ENCODE measurements around the gene CCP110.

Gene CCP110, protein sequence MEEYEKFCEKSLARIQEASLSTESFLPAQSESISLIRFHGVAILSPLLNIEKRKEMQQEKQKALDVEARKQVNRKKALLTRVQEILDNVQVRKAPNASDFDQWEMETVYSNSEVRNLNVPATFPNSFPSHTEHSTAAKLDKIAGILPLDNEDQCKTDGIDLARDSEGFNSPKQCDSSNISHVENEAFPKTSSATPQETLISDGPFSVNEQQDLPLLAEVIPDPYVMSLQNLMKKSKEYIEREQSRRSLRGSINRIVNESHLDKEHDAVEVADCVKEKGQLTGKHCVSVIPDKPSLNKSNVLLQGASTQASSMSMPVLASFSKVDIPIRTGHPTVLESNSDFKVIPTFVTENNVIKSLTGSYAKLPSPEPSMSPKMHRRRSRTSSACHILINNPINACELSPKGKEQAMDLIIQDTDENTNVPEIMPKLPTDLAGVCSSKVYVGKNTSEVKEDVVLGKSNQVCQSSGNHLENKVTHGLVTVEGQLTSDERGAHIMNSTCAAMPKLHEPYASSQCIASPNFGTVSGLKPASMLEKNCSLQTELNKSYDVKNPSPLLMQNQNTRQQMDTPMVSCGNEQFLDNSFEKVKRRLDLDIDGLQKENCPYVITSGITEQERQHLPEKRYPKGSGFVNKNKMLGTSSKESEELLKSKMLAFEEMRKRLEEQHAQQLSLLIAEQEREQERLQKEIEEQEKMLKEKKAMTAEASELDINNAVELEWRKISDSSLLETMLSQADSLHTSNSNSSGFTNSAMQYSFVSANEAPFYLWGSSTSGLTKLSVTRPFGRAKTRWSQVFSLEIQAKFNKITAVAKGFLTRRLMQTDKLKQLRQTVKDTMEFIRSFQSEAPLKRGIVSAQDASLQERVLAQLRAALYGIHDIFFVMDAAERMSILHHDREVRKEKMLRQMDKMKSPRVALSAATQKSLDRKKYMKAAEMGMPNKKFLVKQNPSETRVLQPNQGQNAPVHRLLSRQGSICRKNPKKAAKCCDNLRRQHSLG

DNA sequence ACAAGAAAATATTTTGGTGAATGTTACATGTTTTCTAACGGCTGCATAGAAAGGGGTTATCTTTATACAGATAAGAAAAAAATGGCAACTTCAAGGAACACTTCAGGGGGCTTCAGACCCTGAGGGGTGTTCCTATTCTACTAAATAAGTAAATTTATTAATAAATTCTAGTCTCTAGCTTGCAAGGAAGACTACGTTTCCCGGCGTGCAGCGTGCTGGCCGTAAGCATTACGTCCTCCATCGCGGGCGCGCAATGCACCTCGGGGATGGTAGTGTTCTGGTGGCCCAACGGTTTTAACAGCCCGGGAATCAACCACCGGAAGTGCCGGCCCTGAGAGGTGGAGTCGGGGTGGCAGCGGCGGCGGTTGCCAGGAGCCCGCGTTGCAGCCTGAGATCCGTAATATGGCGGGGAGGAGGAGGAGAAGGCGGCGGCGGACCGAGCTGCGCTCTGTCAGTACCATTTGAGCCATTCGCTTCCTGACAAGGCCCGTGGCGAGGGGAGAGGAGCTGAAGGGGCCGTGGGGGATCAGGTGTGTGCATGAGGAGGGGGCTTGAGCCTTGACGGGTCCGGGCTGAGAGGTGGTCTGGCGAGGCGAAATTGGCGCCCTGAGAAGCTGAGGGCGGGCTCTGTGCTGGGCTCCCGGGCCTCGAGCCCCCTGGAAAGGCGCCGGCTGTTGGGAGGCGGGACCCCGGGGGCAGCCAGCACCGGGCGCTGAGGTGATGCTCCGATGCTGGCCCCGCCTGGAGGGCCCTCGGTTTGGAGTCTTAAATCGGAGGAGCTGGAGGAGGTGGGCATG is at the start of gene CCP110:
Gene CCP110 (plus strand): TSS at position 384 of the 797 bp plus-strand sequence. CDS start 3,940 bp downstream, outside the sequence.
- peak; percentile 94 for DNase-seq

DNA sequence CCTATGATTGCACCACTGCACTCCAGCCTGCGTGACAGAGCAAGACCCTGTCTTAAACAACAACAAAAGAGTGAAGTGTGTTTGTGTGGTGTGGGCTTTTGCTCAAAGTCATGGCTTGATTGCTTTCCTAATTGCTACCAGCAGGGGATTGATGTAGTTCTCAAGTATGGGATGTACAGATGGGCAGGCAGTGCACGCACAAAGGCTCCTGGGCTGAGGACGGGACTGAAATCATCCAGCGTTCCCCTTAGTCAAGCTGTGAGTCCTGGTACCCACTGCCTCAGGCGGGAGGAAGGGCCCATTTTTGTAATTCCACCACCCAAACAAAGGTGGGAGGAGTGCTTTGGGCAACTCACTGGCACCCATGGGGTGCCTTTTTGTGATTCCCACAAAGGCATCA is 49.1 kb upstream of the CCP110 start:
- DNase-seq: no peak

DNA sequence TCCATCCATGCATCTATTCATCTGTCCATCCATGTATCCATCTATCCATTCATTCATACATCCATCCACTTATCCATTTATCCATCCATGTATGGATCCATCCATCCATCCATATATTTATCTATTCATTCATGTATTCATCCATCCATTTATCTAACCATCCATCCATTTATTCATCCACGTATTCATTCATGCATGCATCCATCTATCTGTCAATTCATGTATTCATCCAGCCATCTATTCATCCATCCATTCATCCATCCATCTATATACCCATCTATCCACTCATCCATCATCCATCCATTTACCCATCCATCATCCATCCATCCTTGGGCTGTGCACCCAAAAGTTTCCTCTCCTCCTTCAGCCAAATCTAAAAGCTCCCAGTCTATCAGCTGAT is 45.2 kb upstream of the CCP110 start:
- DNase-seq: no peak

DNA sequence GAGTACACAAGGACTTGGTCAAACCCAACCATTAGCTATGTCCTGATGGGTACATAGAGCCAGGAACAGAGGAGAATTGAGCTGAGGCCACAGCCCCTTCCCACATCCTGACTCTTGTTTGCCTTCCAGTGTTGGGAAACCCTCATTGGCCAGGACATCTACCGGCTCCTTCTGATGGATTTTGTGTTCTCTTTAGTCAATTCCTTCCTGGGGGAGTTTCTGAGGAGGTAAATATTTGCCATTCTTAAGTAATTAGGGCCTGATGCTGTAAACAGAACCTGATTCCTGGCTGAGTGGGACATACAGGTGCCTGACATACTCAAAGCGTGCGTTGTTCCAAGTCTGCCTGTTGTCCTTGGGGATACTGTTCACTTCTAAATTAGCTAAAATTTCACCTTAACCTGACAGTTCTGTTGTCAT is 44.4 kb upstream of the CCP110 start:
- DNase-seq: no peak

DNA sequence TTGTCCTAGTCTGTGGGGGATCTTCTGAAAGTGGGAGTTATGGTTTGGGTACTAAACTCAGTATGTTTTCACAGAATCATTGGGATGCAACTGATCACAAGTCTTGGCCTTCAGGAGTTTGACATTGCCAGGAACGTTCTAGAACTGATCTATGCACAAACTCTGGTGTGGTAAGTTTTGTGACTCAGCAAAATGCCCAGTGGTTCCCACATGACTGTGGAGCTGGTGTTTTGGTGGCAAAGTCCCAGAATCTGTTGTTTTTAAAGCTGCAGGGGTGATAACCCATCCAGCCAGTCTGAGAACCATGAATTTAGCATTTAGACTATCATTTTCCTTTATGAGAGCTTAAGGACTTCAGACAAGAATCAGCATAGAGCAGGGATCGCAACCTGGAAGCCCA is 42.4 kb upstream of the CCP110 start:
- no peak for DNase-seq

DNA sequence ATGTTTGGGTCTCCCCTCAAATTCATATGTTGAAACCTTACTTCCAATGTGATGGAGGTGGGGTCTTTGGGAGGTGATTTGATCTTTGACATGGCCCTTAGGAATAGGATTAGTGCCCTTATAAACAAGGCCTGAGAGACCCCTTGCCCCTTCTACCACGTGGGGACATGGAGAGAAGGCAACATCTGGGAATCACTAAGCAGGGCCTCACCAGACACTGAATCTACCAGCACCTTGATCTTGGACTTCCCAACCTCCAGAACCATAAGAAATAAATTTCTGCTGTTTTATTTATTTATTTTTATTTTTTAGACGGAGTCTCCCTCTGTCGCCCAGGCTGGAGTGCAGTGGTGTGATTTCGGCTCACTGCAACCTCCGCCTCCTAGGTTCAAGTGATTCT is 42.0 kb upstream of the CCP110 start:
- no peak for DNase-seq

DNA sequence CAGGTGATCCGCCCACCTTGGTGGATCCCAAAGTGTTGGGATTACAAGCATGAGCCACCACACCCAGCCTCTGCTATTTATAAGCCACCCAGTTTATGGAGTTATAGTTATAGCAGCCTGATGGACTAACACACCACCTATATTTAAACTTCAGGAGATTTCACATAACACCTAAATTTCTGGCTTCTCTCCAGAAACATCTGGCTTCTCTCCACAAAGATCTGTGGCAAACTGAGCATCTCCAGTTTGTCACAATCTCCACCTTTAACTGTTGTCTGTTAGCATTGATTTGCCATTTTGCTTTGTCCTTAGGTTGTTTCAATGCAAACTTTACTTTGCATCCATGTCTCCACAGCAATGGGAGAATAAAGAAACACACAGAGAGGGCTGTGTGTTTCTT is 41.5 kb upstream of the CCP110 start:
- DNase-seq: no peak

DNA sequence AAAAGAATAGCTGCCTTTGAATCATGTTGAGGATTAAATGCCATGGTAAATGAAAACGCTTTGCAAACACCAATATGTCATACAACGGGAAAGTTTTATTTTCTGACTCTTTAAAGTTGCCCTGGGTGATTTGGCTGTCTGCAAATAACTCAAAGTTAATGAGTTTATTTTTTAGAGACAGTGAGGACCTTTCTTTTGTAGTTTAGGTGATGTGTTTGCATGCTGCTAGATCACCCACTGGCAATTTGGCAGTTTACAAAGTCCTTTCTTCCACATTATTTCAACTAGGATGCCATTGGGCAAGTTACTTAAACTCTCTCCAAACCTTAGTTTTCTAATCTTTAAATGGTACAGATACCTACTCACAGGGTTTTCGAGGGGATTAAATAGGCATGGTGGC is 39.6 kb upstream of the CCP110 start:
- no peak for DNase-seq

DNA sequence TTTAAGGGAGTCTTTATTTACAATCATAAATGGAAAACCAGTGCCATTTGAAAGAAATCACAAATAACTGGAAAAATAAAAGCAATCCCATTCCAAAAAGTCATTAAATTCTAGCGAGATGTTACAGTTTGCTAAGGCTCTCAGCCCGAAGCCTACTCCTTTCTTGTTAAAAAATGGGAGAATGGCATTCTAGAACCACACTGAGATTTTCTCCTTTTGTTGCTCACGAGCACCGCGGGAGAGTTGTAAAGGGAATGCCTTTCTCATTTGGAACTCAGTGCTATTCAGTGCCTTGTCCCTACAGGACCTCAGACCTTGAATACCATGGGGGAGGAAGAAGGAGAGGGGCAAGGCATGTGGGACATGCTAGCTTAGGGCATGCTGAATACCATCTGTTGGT is 38.1 kb upstream of the CCP110 start:
- no peak for DNase-seq

DNA sequence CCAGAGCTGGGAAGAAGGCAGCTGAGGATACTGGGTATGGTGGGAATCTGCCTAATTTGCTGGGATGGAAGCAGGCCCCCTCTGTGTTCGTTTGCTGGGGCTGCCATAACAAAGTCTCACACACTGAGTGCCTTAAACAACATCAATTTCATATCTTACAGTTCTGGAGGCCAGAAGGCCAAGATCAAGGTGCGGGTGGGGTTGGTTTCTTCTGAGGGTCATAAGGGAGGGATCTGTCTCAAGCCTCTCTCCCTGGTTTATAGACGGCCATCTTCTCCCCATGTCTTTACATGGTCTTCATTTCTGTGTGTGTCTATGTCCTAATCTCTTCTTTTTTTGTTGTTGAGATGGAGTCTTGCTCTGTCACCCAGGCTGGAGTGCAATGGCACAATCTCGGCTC is 37.7 kb upstream of the CCP110 start:
- DNase-seq: no peak

DNA sequence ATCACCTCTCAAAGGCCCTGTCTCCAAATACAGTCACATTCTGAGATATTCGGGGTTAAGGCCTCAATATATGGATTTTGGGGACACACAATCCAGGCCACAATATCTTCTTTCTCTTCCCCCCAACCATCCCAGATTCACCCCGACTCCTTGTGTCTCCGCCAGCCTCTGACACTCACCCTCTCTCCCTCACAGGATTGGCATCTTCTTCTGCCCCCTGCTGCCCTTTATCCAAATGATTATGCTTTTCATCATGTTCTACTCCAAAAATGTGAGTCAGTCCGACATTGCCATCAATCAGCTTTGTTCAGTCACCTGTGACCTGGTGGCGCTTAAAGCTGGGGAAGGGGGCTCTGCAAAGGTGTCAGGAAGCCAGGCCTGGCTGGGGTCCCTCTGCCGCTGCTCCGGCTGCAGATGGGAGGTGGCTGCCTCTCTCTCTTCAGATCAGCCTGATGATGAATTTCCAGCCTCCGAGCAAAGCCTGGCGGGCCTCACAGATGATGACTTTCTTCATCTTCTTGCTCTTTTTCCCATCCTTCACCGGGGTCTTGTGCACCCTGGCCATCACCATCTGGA is 36.9 kb upstream of the CCP110 start:
- DNase-seq: no peak

DNA sequence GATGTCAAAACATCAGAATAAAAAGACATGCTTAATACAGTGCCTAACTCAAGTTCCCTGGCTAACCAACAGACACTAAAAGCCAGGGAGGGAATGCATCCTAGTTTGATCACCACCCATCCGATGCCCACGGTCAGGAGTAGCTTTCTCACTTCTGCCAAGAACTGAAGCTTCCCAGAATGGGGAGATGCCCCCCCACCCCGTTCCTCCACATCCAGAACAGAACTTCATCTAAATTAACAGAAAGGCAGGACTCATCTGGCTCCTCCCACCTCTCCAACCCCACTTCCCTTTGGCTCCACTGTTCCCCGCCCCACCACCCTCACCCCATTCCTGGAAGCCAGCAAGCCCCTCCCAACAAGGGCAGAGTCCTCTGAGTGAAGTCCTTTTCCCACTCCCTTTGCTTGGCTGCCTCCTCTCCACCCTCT is 35.5 kb upstream of the CCP110 start:
- no peak for DNase-seq

DNA sequence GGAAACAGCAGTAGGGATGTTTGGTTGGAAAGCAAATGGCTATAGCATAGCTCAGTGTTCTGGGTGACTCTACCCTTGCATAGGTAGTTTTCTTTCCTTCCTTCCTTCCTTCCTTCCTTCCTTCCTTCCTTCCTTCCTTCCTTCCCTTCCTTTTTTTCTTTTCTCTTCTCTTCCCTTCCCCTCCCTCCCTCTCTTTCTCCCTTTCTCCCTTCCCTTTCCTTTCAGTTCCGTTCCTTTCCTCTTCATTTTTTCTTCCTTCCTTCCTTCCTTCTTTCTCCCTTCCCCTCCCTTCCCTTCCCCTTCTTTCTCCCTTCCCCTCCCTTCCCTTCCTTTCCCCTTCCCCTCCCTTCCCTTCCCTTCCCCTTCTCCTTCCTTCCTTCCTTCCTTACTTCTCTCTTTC is 33.1 kb upstream of the CCP110 start:
- no peak for DNase-seq

DNA sequence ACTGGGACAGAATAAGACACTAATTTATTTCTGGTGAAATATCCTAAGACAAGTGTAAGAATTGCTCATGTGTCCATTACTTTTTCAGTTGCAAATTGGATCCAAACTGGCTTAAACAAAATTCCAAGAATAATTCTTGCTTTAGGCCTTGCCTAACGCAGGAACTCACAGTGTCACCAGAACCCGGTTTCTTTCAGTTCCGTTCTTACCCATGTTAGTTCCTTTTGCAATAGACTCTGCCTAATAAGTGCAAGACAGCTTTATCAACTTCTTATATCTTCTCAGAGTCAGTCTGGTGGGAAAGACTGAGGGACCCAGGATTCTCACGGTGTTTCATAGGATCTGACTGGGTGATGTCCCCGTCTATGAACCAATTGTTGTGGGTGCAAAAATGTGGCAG is 26.6 kb upstream of the CCP110 start:
- DNase-seq: no peak

DNA sequence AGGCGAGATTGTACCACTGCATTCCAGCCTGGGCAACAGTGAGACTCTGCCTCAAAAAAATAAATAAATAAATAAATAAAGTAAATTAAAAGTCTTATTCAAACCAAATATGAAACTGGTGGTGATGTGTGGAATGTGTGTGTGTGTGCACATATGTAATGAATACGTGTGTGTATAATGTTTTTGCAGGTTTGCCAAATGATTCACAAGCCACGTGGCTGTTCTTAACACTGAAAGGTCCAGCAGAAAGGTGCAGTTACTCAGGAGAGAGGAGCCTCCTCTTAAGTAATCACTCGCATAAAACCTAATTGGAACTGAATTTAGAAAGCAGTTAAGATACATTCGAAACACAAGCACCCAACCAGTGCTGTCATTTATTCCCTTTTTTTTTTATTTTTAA is 24.7 kb upstream of the CCP110 start:
- no peak for DNase-seq

DNA sequence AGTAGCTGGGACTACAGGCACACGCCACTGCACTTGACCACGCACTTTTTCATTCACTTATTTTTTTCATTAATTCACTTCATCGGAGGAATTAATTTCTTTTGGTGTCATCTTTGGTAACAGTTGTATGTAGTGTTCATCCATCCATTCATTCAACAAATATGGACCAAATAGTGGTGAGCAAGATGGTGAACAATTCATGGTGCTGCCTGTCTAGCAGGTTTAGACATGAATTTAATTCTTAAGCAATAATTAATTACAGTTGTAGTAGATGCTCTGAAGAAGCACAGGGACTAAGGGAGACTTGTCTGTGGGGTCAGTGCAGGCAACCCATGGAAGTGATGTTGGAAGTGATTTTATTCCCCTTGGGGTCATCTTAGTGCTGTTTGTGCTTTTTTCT is 24.3 kb upstream of the CCP110 start:
- no peak for DNase-seq

DNA sequence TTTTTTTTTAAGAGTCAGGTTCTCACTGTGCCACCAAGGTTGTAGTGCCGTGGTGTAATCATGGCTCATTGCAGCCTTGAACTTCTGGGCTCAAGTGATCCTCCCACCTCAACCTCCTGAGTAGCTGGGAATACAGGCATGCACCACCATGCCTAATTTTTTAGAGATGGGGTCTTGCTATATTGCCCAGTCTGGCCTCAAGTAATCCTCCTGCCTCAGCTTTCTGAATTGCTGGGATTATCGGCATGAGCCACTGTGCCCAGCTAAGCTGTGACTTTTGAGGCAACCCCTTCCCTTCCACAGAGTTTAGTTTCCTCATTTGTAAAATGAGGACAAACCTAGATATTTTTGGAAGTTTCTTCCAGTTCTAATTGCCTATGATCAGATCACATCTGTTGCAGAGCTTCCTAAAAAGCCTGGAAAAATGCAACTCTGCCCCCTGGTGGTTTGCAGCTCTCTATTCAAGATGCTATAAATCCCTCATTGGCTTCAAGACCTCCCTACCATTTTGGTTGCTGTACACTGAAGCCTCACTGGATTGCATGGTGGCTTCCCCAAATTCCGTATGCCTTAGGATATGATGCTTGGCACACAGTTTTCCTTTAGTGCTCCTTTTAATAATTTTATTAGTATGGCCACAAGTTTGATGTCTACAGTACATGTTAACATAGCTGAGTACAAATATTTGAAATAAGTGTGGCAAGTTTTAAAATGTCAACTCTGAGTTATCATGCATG is 21.2 kb upstream of the CCP110 start:
- peak; percentile 22 for DNase-seq

DNA sequence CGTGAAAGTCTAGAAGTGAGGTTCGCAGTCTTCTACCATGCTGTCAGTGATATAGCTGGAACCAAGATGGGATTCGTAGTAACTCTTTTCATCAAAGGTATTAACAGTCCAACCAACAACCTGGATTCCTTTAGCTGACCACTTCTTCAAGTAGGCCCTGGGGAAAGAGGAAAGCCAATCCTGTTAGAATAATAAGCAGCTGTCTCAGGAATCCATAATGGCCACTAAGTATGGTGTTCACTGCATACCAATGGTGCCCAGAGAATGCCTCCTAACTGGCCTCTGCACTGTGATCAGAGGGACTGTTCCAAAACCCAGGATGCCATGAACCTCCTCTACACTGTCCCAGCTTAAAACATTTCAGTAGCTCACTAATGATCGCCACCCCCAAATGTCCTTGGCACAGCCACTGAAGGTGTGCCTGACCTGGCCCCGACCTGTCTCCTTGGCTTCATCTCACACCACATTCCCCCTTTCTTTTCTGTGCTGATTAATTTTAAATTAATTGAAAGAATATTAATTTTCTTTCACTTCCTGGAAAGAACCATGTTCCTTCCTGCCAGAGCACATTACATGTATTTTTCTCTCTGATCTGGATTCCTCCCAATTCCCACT is 20.2 kb upstream of the CCP110 start:
- DNase-seq: no peak

DNA sequence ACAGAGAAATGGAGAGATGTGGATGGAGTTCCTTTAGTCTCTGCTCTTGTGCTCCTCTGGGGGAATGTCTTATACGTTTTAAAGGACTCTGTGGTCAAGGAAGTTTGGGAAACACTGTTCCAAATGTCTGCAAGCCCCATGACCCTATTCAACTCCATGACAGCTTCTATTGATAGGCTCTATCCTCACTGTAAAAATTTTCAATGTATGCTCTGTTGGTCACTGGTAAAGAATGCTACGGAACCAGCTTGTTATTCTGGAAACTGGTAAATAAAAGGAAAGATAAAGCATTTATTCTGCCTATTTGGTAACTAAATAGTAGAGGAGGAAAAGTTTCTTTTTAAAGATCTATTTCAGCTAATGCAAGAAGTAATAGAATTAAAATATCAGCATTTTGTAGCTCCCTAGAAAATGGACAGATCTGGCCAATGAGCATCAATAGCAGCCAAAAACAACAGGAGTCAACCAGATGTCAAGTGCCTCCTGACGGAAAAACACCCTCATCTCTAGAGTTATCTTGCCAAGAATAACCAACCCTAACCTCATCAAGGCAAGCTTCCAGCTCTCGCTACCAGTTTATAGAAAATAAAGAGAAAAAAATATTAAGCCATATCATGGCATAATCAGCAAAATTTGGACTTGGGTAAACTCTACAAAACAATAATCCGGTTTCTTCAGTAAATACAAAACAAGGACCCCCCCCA is 18.0 kb upstream of the CCP110 start:
- DNase-seq: no peak

DNA sequence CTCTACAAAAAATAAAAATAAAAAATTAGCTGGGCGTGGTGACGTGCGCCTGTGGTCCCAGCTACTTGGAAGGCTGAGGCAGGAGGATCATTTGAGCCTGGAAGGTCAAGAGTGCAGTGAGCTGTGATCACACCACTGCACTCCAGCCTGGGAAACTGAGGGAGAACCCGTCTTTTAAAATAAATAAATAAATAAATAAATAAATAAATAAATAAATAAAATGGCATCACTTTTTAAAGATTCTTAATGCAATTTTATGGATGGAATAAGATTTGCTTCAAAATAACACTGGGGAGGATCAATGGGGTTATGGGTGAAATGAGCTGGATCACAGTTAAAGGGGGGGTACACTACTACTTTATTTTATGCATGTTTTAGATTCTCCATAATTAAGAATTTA is 16.8 kb upstream of the CCP110 start:
- DNase-seq: no peak

DNA sequence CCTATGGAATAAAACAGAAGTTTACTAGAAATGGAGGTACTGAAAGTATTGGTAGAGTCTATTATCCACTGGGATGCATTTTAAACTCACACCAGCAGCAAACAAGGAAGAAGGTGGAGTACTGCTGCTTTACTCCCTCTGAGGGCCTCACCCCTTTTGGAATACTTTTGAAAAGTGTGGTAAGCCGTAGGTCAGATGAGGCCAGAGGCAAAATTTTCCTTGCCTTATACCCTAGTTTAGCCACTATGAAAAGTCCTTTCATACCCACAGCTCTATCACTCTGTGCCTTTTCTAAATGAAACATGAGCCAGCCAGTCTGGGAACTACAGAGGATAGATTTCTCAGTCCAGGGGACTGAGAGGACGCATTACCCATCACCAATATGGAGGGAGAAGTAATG is 15.9 kb upstream of the CCP110 start:
- DNase-seq: no peak
